ENCODE measurements around the gene ZNF784. TPM values are rescaled to one million over a fixed set of nuclear protein-coding genes. Genes with fewer than 3 reads are reported as not detected.

The ZNF784 gene
- total and polyA plus RNA-seq, 2 of the 13 experiments (the other 11 are each of a cell fraction or from before 2014, with no cell fraction given) = 4.1 to 4.2 TPM

DNA sequence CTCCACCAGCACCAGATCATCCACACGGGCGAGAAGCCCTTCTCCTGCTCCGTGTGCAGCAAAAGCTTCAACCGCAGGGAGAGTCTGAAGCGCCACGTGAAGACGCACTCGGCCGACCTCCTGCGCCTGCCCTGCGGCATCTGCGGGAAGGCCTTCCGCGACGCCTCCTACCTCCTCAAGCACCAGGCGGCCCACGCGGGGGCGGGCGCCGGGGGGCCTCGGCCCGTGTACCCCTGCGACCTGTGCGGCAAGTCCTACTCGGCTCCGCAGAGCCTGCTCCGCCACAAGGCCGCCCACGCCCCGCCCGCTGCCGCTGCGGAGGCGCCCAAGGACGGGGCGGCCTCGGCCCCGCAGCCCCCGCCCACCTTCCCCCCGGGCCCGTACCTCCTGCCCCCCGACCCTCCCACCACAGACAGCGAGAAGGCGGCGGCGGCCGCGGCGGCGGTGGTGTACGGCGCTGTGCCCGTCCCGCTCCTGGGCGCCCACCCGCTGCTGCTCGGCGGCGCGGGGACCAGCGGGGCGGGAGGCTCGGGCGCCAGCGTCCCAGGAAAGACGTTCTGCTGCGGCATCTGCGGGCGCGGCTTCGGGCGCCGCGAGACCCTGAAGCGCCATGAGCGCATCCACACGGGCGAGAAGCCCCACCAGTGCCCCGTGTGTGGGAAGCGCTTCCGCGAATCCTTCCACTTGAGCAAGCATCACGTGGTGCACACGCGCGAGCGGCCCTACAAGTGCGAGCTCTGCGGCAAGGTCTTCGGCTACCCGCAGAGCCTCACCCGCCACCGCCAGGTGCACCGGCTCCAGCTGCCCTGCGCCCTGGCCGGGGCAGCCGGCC lies 9.4 kb downstream of the ZNF784 start:
- no peak for DNase-seq (ENCODE audit: low spot score)
- H3K79me2 ChIP-seq (ENCODE audit: insufficient read depth, low read length) = no peaks in the 10 kb centered on the region
- no peak overlapping the region for H3K4me2 ChIP-seq (ENCODE audit: low read depth, low read length)
- ChIA-PET CTCF (ENCODE audit: low intra/inter-chr PET ratio, low total read pairs) (no interaction called here), POLR2A (no interaction called here)
- TF ChIP-seq SIN3B (IDR thresholded peaks at IDR 0.05; ENCODE audit: low read length) (no peak), ZNF205 (CRISPR knock-in tag; IDR thresholded peaks at IDR 0.05) (no peak), ADNP (CRISPR knock-in tag; IDR thresholded peaks at IDR 0.05) (no peak), ZNF572 (CRISPR knock-in tag; IDR thresholded peaks at IDR 0.05) (no peak), EED (CRISPR knock-in tag; IDR thresholded peaks at IDR 0.05) (no peak), RFX1 (IDR thresholded peaks at IDR 0.05) (no peak)
- TF ChIP-seq, protein P1, sequence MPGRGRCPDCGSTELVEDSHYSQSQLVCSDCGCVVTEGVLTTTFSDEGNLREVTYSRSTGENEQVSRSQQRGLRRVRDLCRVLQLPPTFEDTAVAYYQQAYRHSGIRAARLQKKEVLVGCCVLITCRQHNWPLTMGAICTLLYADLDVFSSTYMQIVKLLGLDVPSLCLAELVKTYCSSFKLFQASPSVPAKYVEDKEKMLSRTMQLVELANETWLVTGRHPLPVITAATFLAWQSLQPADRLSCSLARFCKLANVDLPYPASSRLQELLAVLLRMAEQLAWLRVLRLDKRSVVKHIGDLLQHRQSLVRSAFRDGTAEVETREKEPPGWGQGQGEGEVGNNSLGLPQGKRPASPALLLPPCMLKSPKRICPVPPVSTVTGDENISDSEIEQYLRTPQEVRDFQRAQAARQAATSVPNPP (CRISPR knock-in tag; IDR thresholded peaks at IDR 0.05) = no peak
- H3K4me3 ChIP-seq (replicated peaks in 1 of 3; ENCODE audit: insufficient read depth in 1 of 3, low read depth in 2 of 3, low read length in 3 of 3) = no peak overlapping the region
- no peaks in the 10 kb centered on the region for H3K27me3 ChIP-seq (ENCODE audit: control insufficient read depth in 1 of 2, insufficient read depth in 2 of 2, low read length in 2 of 2)
- H2AFZ ChIP-seq (ENCODE audit: low read length) = no peak overlapping the region
- BruUV-seq (replicated peaks) = no TSS peak
- no peak overlapping the region for H3K9ac ChIP-seq (ENCODE audit: insufficient read depth, low read depth, low read length)
- no peak for FAIRE-seq
- H3K36me3 ChIP-seq (replicated peaks in 1 of 2; ENCODE audit: control insufficient read depth in 1 of 2, insufficient read depth in 2 of 2, low read length in 2 of 2) = peaks cover 2% of the 10 kb centered on the region in 2 experiments; a peak in 1 of 5 replicates
- H4K20me1 ChIP-seq (ENCODE audit: insufficient read depth, low read length) = no peaks in the 10 kb centered on the region
- no peak overlapping the region for H3K27ac ChIP-seq (ENCODE audit: extremely low read length, insufficient read depth, low read length)
- intact Hi-C loops (cut with micrococcal nuclease; ENCODE audit: unreplicated experiment) = no loop called here
- H3K9me3 ChIP-seq (ENCODE audit: low read length) = no peaks in the 10 kb centered on the region
- in situ Hi-C loops (cut with HindIII; ENCODE audit: extremely low pct_ligation_motif_present, low pct_unique_long_range_greater_than_20kb) = no loop called here
- peaks cover 8% of the 10 kb centered on the region for H3K4me1 ChIP-seq (ENCODE audit: insufficient read depth, low read length)
- ATAC-seq = no peak
- 95% methylated on average over 77 of the region's 98 CpGs for WGBS (ENCODE audit: low lambda C conversion rate)

Measured in HepG2 (cell line).